PC-9 (cell line): Measurements from ENCODE around the gene MAT2A. TPM values are rescaled to one million over a fixed set of nuclear protein-coding genes. Genes with fewer than 3 reads are reported as not detected.

ENCODE experiments used
- BruUV-seq: library from RNA; stranded (reverse); fragments of 400-500 nt; replicated peaks from 2 replicates; lab custom pipeline; 2021; lab: Mats Ljungman, UMichigan
- CTCF ChIA-PET: fragments of 300-600 bp; sonication (Branson Sonifier 250); formaldehyde crosslinking; loops from one replicate; lab custom pipeline; 2022; ENCODE audit warnings: antibody characterized with exemption; lab: Charles Lee
- POLR2A ChIA-PET: fragments of 300-600 bp; sonication (Branson Sonifier 250); formaldehyde crosslinking; loops from one replicate; lab custom pipeline; 2022; ENCODE audit warnings: antibody characterized with exemption; ENCODE audit not compliant: unreplicated experiment; lab: Charles Lee
- DNase-seq, 2 experiments: peaks; one replicate each; pipeline versions ENCODE4 v3.0.0 to v3.0.0-alpha.2; 2015 to 2022; ENCODE audit warnings: mixed read lengths in 1 of 2
- H2AFZ ChIP-seq: fragments of 200-600 bp; sonication (generic); 2 replicates; pipeline ENCODE4 v1.8.1; 2017; ENCODE audit warnings: antibody characterized with exemption
- H3F3A ChIP-seq: fragments of 200-600 bp; sonication (generic); 2 replicates; pipeline ENCODE4 v1.8.1; 2017; ENCODE audit warnings: antibody characterized with exemption, mild to moderate bottlenecking, low read depth; ENCODE audit not compliant: insufficient read depth
- H3K27ac ChIP-seq: fragments of 200-600 bp; sonication (generic); 2 replicates; pipeline ENCODE4 v1.6.1; 2016; ENCODE audit warnings: mixed run types
- H3K27me3 ChIP-seq: fragments of 200-600 bp; sonication (generic); 2 replicates; pipeline ENCODE4 v1.6.1; 2016; ENCODE audit warnings: low read depth, mixed run types; ENCODE audit not compliant: insufficient read depth
- H3K36me3 ChIP-seq: fragments of 200-600 bp; sonication (generic); 2 replicates; pipeline ENCODE4 v1.6.1; 2016; ENCODE audit warnings: low read depth, mixed run types
- H3K4me1 ChIP-seq: fragments of 200-600 bp; sonication (generic); replicated peaks from 2 replicates; pipeline ENCODE4 v1.6.1; 2016; ENCODE audit warnings: mixed run types; ENCODE audit not compliant: insufficient read depth
- H3K4me2 ChIP-seq: fragments of 200-600 bp; sonication (generic); 2 replicates; pipeline ENCODE4 v1.6.1; 2017; ENCODE audit warnings: mixed run types
- H3K4me3 ChIP-seq: fragments of 200-600 bp; sonication (generic); 2 replicates; pipeline ENCODE4 v1.6.1; 2016; ENCODE audit warnings: mixed run types
- H3K79me2 ChIP-seq: fragments of 200-600 bp; sonication (generic); 2 replicates; pipeline ENCODE4 v1.6.1; 2017; ENCODE audit warnings: low read depth, mixed run types
- H3K9me2 ChIP-seq: fragments of 200-600 bp; sonication (generic); 2 replicates; pipeline ENCODE4 v1.8.1; 2017; ENCODE audit warnings: mild to moderate bottlenecking; ENCODE audit not compliant: insufficient read depth
- H3K9me3 ChIP-seq: fragments of 200-600 bp; sonication (generic); 2 replicates; pipeline ENCODE4 v1.8.1; 2016; ENCODE audit warnings: low read depth; ENCODE audit not compliant: insufficient read depth
- H4K20me1 ChIP-seq: fragments of 200-600 bp; sonication (generic); 2 replicates; pipeline ENCODE4 v1.8.1; 2017; ENCODE audit not compliant: insufficient read depth
- CTCF ChIP-seq: fragments of 200-600 bp; sonication (generic); conservative IDR thresholded peaks from 2 replicates; pipeline ENCODE4 v1.6.1; 2017; ENCODE audit warnings: mixed run types, antibody characterized with exemption, mild to moderate bottlenecking, moderate library complexity
- EZH2 ChIP-seq: fragments of 200-600 bp; sonication (generic); IDR thresholded peaks from 2 replicates; pipeline ENCODE4 v1.8.0; 2017; ENCODE audit warnings: antibody characterized with exemption, low read depth
- intact Hi-C: fragments of 100-400 bp; cut with micrococcal nuclease; formaldehyde crosslinking; loops from one replicate; pipeline ENCODE4 v1.10.0; 2022; ENCODE audit not compliant: unreplicated experiment
- total RNA-seq: library from RNA; stranded (reverse); gene quantifications from 2 replicates; pipeline ENCODE4 v1.2.3, GENCODE V29; 2021

MAT2A gene
- total RNA-seq, 1 experiment from 2014 or later = 206 TPM

DNA sequence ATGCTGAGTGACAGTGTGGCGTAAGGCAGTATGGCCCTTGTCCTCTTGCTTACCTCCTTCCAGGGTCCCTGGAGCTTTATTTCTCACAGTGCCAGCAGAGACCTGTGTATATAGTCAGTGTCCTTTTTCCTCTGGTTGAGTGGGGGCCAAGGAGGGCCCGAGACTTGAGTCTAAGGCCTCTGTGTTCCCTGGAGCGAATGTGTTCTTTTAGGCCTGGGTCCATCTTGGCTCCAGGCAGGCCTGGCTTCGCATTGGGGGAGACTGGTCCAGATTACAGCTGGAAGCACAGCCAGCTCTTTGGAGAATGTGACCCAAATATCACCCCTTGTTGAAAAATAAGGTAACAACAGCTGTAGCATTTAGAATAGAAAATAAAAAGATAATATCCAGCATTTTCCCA is 50.2 kb downstream of the MAT2A start:
- Histone ChIP-seq H4K20me1 (no peaks in the 10 kb centered on the region), H3K9me3 (no peaks in the 10 kb centered on the region), H3K27ac (no peak overlapping the region), H3F3A (peaks cover 18% of the 10 kb centered on the region), H3K36me3 (no peaks in the 10 kb centered on the region), H3K4me1 (peaks cover 31% of the 10 kb centered on the region), H3K9me2 (no peaks in the 10 kb centered on the region), H3K79me2 (peaks cover under 1% of the 10 kb centered on the region; the same call in 1 of the 2 replicates), H3K4me2 (no peak overlapping the region), H3K4me3 (no peak overlapping the region), H2AFZ (no peak overlapping the region), H3K27me3 (no peaks in the 10 kb centered on the region)
- ChIA-PET CTCF (no interaction called here), POLR2A (no interaction called here)
- intact Hi-C loops = no loop called here
- TF ChIP-seq EZH2 (no peak), CTCF (no peak)
- no TSS peak for BruUV-seq
- DNase-seq = no peak

DNA sequence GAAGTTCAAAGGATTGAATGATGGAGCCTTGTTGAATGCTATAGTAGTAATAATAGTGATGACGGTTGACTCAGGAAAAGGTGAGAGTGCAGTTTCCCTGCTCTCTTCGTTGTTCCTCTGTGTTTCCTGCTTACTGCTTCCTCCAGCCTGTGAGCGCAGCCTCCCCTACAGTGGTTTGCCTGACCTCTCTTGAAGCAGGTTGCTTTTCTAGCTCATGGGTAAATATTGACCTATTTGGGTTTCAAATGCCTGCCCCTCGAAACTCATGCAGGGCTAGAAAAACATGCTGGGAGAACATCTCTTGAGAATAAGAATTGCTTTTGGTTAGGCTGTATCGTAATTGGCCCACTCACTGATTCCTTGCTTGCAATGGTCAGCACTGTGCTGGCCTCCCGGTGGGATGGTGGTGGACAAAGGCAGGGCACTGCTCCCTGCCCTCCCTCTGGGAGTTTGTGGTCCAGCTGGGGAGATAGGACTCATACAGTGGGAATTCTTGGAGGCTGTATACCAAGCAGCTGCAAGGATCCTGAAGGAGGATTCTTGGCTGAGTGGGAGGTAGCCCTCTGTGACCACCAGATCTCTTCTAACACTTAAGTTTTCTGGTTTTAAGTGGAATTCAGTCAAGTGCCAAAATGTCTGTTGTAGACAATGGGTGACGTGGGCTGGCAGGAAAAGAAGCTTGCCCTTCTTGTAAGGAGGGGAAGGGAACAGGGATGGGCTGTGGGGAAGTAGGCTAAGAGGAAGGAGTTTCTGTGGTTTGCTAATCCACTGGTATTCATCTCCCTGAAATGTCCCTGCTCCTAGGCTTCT is 51.2 kb downstream of the MAT2A start:
- no peaks in the 10 kb centered on the region for H3K9me2 ChIP-seq
- H3K4me3 ChIP-seq = no peak overlapping the region
- peaks cover 23% of the 10 kb centered on the region for H3F3A ChIP-seq
- TF ChIP-seq CTCF = no peak
- TF ChIP-seq EZH2 = no peak
- H3K9me3 ChIP-seq = no peaks in the 10 kb centered on the region
- no peaks in the 10 kb centered on the region for H3K36me3 ChIP-seq
- DNase-seq = no peak
- intact Hi-C loops = no loop called here
- no peak overlapping the region for H3K27ac ChIP-seq
- no peaks in the 10 kb centered on the region for H3K27me3 ChIP-seq
- CTCF ChIA-PET = no interaction called here
- H4K20me1 ChIP-seq = no peaks in the 10 kb centered on the region
- H3K4me1 ChIP-seq = peaks cover 28% of the 10 kb centered on the region
- H2AFZ ChIP-seq = no peak overlapping the region
- H3K4me2 ChIP-seq = no peak overlapping the region
- peaks cover 8% of the 10 kb centered on the region; the same call in 1 of the 2 replicates for H3K79me2 ChIP-seq
- no TSS peak for BruUV-seq
- POLR2A ChIA-PET = no interaction called here

DNA sequence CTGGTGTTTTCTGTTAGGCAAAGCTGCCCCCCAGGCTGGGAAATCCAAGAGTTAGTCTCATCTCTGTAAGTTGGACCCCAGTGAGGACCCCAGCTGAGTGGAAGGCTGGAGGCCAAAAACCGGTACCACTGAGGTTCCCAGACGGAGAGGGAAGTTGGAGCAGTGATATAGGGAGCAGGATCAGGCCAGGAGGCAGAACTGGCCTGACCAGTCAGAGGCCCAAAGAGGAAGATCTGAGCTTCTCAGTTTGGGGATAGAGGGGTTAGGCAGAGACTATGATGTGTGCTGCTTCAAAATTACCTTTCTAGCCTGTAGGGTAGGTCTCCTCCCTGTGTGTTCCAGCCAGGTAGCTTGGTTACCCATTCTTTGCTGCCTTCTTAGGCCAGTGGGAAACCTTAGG is 52.0 kb downstream of the MAT2A start:
- no peak overlapping the region for H3K27ac ChIP-seq
- ChIA-PET CTCF (no interaction called here), POLR2A (no interaction called here)
- intact Hi-C loops = no loop called here
- no peak overlapping the region for H3K4me3 ChIP-seq
- DNase-seq = no peak
- no peak overlapping the region for H3K4me2 ChIP-seq
- H4K20me1 ChIP-seq = no peaks in the 10 kb centered on the region
- no peak overlapping the region for H2AFZ ChIP-seq
- H3K36me3 ChIP-seq = no peaks in the 10 kb centered on the region
- TF ChIP-seq EZH2 (no peak), CTCF (no peak)
- H3K4me1 ChIP-seq = peaks cover 21% of the 10 kb centered on the region
- peaks cover 11% of the 10 kb centered on the region for H3K79me2 ChIP-seq
- no TSS peak for BruUV-seq
- H3K27me3 ChIP-seq = no peaks in the 10 kb centered on the region
- no peaks in the 10 kb centered on the region for H3K9me3 ChIP-seq
- H3F3A ChIP-seq = peaks cover 15% of the 10 kb centered on the region
- H3K9me2 ChIP-seq = no peaks in the 10 kb centered on the region
